Measurements from ENCODE around the gene AATF.

AATF gene

DNA sequence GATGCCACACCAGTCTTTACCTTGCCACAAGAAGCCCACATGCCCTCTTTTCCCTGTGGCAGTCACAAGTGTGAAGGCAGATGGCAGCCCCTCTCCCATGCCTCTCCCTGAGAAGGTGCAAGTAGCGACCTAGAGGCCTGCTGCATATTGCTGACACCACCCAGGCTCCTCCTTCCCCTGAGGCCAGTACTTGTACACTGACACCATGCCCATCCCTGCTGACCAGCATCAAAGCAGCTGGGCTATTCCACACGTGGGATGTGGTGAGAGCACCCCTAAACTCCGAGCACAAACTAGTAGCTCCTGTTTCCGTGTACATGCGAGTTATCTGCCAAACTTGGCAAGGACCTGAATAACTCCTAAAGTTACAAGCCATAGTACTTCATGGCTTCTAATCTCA lies 149.4 kb downstream of the AATF start:
- ChIA-PET POLR2A (no interaction called here), CTCF (interaction anchor here (1.1 to 2.4 kb wide), 3 partner anchors 51 to 469 kb away, joined by 3 to 10 read pairs (median 5); no protein-coding TSS in a partner anchor)
- no peak for DNase-seq (ENCODE audit: low read depth, low spot score)
- TF ChIP-seq, protein P1, sequence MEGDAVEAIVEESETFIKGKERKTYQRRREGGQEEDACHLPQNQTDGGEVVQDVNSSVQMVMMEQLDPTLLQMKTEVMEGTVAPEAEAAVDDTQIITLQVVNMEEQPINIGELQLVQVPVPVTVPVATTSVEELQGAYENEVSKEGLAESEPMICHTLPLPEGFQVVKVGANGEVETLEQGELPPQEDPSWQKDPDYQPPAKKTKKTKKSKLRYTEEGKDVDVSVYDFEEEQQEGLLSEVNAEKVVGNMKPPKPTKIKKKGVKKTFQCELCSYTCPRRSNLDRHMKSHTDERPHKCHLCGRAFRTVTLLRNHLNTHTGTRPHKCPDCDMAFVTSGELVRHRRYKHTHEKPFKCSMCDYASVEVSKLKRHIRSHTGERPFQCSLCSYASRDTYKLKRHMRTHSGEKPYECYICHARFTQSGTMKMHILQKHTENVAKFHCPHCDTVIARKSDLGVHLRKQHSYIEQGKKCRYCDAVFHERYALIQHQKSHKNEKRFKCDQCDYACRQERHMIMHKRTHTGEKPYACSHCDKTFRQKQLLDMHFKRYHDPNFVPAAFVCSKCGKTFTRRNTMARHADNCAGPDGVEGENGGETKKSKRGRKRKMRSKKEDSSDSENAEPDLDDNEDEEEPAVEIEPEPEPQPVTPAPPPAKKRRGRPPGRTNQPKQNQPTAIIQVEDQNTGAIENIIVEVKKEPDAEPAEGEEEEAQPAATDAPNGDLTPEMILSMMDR (IDR thresholded peaks at IDR 0.05; ENCODE audit: insufficient read depth, low read length, missing control alignments): no peak
- H3K4me3 ChIP-seq (ENCODE audit: low read depth, low read length): no peak overlapping the region

DNA sequence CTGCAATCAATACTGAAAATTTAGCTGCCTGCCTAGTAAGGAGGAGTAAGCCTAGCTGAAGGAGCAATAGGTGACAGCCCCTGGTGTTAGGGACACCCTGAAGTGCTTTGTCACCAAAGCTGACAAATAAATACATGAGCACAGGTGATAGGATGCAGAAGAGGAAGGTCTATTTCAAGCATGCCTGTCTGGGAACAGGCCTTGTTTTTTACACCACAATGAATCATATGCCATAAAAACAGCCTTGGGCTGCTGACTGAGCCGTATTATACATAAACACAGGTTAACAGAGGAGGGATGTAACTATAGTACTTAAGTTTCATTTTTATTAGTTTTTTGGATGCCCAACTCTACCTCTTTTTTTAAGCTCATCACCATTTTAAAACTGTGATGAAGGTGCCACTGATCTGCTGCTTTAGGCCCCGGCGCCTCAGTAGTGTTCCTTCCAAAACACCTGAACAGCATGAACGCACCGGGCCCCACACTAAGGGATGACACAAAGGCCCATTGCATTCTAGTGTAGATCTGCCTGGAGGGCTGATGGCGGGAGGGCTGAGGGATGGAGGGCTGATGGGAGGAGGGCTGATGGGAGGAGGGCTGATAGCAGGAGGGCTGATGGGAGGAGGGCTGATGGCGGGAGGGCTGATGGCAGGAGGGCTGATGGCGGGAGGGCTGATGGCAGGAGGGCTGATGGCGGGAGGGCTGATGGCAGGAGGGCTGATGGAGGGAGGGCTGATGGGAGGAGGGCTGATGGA lies 150.3 kb downstream of the AATF start:
- TF ChIP-seq, protein P1 (IDR thresholded peaks at IDR 0.05; ENCODE audit: insufficient read depth, low read length, missing control alignments): no peak
- CTCF ChIA-PET: interaction anchor here (1.1 to 2.4 kb wide), 3 partner anchors 52 to 470 kb away, joined by 3 to 10 read pairs (median 5); no protein-coding TSS in a partner anchor
- POLR2A ChIA-PET: no interaction called here

DNA sequence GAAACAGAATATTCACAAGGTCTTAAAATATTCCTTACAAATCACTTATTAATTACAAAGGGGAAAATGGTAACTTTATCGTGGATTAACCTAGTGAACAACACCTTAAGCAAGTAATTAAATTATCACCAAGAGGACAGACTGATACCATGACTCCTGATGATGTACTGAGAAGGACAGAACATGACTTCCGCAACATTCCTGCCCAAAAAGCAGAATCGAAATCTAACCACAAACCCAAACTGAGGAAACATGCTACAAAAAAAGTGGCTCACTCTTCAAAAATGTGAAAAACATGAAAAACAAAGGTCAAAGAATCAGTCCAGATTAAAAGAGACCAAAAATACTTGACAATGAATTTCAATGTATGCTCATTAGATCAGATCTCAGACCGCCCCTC lies 151.5 kb downstream of the AATF start:
- TF ChIP-seq, protein P1 (IDR thresholded peaks at IDR 0.05; ENCODE audit: insufficient read depth, low read length, missing control alignments): no peak
- ChIA-PET POLR2A (no interaction called here), CTCF (no interaction called here)
- no peak for DNase-seq (ENCODE audit: low read depth, low spot score)
- H3K4me3 ChIP-seq (ENCODE audit: low read depth, low read length): no peak overlapping the region

More for the DNA sequence above, 150.3 kb downstream of the AATF start:
- no peak overlapping the region for H3K4me3 ChIP-seq (ENCODE audit: low read depth, low read length)
- no peak for DNase-seq (ENCODE audit: low read depth, low spot score)

DNA sequence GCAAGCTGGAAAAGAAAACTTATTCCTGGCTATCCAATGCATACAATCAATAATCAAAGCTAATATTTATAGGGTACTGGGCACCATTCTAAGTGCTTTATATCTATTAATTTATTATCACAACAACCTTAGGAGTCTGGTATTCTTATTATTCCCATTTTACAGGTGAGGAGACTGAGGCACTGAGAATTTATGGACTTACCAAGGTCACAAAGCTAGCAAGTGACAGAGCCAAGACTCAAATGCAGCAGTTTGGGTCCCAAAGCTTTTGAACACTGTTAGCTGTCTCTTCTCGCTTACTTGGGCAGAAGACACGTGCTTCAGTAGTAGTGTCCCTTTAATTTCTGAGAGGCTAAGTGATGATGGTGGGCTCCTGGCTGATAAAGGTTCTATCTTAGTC lies 152.6 kb downstream of the AATF start:
- POLR2A ChIA-PET: no interaction called here

DNA sequence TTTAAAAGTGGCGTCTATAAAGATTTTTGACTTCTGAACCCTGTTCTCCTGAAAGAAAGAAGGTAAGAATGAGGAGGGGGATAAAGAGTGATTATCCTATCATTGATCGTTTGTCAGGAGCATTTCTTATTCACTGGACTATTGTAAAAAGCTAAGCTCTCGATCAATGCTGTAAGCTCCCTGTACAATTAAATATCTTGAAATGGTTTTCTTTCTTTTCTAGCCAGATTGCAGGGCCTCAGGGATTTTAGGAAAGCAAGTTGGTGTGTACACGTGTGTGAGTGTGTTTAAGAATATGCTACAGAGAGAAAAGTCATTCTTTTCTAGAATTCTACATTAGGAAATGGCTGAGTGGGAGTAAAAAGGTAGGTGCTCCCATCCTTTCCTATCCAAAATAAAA lies 154.5 kb downstream of the AATF start:
- ChIA-PET CTCF (interaction anchor here (1.3 kb wide), 1 partner anchor 21 kb away, joined by 3 read pairs; no protein-coding TSS in a partner anchor), POLR2A (no interaction called here)
- TF ChIP-seq, protein P1 (IDR thresholded peaks at IDR 0.05; ENCODE audit: insufficient read depth, low read length, missing control alignments): no peak
- DNase-seq (ENCODE audit: low read depth, low spot score): no peak
- H3K4me3 ChIP-seq (ENCODE audit: low read depth, low read length): no peak overlapping the region

More for the DNA sequence above, 152.6 kb downstream of the AATF start:
- DNase-seq (ENCODE audit: low read depth, low spot score): no peak
- CTCF ChIA-PET: interaction anchor here (0.6 to 1.1 kb wide), 2 partner anchors 59 to 122 kb away, joined by 3 read pairs; no protein-coding TSS in a partner anchor
- no peak overlapping the region for H3K4me3 ChIP-seq (ENCODE audit: low read depth, low read length)
- TF ChIP-seq, protein P1 (IDR thresholded peaks at IDR 0.05; ENCODE audit: insufficient read depth, low read length, missing control alignments): no peak

DNA sequence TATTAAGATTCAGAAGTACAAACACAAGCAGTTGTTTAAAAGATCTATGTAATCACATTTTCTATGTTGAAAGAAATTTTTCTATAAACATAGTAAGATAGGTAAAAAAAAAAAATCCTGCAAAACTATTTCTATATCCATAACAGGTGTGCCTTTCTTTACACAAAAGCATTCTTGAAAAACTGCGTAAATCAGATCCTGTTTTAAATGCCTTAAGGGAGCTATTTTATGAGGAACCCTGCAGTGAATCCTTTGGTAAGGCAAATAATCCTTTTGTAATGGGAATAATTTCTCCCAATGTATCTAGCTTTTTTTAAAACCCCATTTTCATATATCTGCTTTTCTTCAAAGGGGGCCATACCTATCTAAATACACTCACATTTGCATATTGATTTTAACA lies 157.3 kb downstream of the AATF start:
- ChIA-PET CTCF (interaction anchor here (1.0 kb wide), 1 partner anchor 58 kb away, joined by 3 read pairs; no protein-coding TSS in a partner anchor), POLR2A (no interaction called here)
- DNase-seq (ENCODE audit: low read depth, low spot score): no peak
- H3K4me3 ChIP-seq (ENCODE audit: low read depth, low read length): no peak overlapping the region
- TF ChIP-seq, protein P1 (IDR thresholded peaks at IDR 0.05; ENCODE audit: insufficient read depth, low read length, missing control alignments): no peak

Measured in AG04449 (cell line).